HG03095 (cell line): ENCODE data around the gene NDUFA12.

Source experiments
- ATAC-seq: cut with Tn5 transposase; IDR thresholded peaks from one replicate; pipeline ENCODE4 v1.9.1; 2021; ENCODE audit warnings: moderate library complexity; ENCODE audit not compliant: unreplicated experiment

NDUFA12 gene

DNA sequence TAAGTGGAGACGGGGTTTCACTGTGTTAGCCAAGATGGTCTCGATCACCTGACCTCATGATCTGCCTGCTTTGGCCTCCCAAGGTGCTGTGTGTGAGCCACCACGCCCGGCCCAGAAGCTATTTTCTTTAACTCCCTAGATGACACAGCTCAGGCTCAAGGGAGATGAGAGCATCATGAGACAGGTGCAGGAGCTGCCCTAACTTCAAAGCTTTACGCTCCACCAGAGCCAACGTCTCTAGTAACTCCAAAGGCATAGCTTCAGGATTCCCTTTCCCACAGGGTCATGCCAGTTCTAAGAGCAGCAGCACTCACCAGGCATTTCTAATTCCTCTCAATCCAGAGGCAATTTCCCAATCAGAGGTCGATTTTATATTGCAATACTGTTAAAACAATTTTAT lies 21.0 kb downstream of the NDUFA12 start:
- no peak for ATAC-seq

DNA sequence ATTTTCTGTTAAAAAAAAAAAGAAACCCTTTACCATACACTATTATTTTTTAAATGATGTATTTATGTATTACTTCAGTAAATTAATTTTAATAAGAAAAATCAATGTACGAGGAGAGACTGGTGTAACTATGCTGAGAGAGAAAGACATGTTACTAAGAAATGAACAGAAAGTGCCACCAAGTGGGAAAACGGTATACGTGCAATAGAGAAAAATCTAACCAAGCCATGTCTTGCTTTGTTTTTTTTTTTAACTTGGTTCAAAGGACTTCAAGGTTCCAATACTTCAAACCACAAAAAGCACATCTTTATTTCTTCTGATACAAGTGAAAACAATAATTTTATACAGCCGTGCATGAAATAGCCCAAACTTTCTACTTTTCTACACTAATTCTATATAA lies 22.9 kb downstream of the NDUFA12 start:
- ATAC-seq: no peak

DNA sequence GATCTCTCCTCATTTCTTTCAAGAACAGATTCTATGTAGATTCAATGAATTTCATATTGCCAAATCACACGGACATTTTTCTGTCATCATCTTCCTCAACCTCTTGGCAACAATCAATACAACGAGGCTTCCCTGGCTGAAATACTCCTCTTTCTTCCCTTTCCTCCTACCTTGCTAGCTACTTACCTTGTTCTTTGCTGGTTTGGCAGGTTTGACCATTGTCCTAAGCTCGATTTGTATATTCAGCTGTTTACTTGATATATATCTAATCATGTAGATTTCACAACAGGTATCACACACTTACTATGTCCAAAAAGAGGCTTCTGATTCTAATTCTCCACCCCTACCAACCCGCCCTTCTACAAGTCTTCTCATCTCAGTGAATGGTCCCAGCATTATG lies 23.6 kb downstream of the NDUFA12 start:
- ATAC-seq: no peak

DNA sequence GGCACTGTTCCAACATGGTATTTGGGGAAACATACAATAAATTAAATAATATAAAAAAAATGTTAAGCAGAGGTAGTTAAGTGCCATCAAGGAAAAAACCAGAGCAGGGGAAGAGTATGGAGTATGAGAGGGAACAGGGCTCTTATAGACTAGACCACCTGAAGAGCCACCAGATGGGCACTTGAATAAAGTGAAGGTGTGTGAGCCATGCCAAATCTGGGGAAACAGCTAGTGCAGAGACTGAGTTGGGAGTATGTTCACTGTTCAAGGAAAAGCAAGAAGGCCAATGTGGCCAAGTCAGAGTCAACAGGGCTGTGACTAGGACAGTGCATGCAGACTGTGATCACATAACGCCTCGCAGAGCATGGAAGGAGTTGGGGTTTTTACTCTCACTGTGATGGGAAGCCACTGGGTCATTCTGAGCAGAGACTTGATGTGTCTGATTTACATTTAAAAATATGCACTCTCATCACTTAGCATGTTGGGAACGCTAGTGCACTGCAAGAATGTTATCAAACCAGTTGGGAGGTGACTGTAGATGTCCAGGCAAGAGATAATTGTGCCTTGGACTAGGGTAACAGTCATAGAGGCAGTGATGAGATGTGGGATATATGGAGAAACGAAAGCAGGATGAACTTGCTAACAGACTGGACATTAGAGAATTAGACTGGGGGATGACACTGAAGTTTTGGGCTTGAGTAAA lies 25.6 kb downstream of the NDUFA12 start:
- ATAC-seq: no peak

DNA sequence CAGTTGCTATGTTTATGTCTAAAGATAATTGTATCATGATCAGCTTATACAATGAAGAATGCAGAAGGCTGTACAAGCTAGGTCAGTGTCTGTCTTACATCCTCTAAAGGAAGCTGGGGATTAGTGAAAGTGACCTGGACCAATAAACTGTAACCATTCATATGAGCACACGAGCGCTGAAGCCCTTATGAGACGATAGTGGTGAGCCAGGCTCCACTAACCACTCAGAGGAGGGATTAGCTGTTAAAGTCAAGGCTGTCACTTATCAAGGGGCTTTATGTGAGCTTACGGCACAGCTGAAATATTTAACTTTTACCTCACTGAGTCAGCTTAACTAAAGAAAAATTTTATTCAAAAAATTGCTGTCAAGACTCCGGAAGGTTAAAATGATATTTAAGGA lies 30.3 kb downstream of the NDUFA12 start:
- no peak for ATAC-seq

DNA sequence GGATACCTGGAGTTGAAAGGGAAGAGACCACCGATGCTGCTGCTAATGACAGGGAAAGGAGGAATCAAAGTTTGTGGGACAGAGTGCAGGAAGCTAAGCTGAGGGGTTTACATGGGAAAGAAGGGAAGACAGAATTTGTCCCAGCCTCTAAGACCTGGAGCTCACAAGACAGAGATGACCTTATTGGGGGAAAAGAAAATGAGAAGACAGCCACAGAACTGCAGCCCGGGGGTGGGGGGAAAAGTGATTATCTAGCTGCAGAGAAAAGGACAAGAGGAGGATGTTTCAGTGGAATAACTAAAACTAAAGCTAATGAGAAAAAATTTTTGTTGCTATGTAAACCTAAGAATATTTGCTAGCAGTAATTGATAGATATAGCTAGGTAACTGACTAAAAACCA lies 30.7 kb downstream of the NDUFA12 start:
- no peak for ATAC-seq

DNA sequence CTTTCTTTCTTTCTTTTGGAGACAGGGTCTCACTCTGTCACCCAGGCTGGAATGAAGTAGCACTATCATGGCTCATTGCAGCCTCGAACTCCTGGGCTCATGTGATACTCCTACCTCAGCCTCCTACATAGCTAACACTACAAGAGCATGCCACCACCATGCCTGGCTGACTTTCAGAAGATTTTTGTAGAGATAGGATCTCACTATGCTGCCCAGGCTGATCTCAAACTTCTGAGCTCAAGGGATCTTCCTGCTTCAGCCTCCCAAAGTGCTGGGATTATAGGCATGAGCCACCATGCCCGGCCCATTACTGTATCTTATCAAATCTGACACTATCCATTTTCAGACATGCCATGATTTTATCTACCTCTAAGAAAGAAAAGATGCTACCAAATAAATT lies 31.6 kb downstream of the NDUFA12 start:
- no peak for ATAC-seq

DNA sequence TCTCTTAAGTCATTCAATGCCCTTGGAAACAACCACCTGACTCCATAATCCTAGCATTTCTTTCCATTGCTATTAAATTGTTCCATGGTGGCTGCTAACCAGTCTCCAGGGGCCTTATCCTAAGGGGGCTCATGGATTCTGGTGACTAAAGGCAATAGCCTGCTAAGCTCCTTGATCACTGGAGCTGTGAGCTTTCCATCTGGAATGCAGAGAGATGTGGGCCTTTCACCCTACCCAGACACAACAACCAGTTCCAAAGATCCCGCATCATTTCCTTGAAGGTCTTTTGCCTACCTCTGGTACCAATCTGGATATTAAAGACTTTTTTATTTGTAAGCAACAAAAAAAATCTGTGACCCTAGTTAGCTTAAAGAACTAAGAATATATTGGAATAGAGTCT lies 32.9 kb downstream of the NDUFA12 start:
- ATAC-seq: no peak

DNA sequence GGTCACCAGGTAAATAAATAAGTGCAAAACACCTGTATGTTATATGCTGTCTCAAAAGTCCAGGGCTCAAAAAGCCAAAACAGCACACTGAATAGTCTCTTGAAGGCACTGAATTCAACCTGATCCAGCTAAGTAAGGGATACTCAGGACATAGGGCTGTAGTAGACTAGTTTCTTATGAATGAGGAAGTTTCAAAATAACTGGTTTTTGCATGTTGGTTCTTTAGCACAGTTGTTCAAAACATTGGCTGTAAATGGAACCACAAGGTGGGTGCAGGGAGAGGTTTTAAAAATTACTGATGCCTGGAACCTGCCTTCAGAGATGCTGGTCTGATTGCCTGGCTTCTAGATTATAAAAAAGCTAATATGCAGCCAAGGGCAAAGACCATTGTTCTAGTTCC lies 34.1 kb downstream of the NDUFA12 start:
- no peak for ATAC-seq

DNA sequence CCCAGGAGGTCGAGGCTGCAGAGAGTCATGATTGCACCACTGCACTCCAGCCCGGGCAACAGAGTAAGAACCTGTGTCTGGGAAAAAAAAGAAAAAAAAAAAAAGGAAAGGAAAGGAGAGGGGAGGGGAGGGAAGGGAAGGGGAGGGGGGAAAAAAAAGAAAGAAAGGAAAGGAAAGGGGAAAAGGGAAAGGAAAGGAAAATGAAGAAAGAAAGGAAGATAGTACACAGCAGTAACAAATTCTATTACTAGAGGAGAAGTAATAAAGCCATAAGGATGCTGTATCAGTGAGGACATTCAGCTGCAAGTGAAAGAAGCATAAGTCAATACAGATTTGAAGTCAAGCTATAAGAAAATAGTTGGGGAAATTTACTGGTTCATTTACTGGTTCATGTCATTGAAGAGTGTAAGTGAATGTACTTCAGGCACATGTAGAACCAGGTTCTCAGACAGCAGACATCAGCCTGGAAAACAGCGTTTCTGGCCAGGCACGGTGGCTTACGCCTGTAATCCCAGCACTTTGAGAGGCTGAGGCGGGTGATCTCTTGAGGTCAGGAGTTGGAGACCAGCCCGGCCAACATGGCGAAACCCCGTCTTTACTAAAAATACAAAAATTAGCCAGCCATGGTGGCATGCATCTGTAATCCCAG lies 37.4 kb downstream of the NDUFA12 start:
- ATAC-seq: no peak

DNA sequence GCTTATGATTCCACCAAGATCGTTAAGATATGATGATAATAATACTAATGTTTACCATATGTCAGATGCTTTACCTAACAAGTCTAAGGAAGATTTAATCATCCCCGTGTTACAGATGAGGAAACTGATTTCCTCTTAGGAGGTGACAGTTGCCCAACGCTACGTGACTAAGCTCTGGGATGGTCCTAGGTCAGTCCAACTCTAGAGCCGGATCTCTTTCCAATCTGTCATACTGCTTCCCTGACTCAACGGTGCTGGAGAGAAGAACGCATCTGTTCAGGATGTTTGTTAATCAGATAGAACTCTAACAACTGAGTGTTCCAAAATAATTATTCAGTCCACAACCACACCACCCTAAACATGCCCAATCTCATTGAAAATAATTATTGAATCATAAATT lies 39.8 kb downstream of the NDUFA12 start:
- no peak for ATAC-seq

DNA sequence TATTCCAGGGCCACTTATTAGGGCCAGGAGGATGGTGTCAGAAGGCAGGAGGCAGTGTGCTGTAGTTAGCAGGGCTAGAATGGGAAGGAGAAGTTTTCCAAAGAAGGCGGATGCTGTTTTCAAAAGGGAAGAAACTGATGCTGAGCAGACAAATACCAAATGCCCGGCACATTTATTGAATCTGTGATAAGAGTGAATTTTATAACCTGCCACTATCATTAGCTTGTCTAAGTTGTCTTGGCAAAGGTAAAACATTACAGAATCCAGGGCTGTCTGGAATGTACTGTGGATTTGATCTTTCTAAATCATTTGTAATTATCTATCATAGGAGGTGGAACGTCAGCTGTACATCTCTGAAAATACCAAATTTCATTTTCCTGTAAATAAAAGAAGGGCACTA lies 40.8 kb downstream of the NDUFA12 start:
- no peak for ATAC-seq

DNA sequence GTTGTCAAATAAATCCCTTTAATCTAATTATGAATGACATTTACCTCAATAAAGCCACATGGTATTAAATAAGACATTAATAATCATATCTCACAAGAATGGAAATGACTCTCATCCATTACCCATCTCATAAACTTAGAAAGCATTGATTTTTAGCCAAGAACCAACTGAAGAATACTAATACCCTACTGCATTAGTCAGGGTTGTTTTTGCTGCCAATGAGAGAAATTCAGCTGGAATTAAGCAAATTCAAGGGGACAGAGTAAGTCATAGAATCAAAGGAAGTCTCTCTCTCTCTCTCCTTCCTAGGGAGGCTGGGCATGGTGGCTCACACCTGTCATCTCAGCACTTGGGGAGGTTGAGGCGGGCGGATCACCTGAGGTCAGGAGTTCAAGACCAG lies 41.6 kb downstream of the NDUFA12 start:
- no peak for ATAC-seq

DNA sequence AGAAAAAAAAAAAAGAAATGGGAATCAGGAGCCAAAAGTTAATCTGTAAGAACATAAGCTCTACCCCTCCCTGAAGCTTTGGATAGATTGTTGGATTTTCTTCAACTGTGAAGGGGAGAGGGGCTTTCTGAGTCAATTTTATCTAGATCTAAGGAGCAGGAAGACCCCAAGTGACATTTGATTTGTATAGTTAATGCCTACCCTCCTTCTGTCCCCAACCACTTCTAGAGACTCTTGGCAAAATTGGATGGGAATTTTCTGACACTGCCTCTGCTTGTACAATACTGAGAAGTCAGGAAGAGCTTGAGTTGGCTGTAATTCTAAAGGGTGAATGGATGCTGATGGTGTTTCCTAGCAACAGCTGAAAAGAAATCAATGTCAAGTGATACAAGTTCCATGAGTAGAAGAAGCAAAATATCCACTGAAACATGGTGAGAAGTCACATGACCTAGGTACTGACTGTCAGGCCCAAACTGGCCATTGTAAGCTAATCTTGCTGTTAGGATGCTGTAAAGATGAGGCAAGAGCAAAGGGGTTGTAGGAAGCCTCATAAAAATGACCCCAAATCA lies 42.2 kb downstream of the NDUFA12 start:
- ATAC-seq: no peak

DNA sequence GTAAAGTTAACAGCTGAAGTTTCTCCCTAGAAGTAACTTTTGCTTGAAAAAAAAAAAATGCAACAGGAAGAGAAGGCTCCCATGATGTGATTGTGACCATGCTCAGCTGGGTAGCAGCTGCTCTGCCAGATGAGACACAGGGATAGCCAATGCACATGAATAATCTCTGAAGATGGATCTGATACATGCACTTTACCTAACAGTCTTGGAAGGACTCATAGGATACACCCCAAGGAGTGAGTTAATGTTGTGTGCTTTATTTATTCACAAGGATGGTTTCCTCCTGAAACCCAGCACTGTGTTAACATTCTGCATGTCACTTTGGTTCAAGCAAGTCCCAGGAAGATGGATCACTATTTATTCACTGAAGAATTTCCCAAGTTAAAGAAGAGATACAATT lies 46.5 kb downstream of the NDUFA12 start:
- no peak for ATAC-seq

DNA sequence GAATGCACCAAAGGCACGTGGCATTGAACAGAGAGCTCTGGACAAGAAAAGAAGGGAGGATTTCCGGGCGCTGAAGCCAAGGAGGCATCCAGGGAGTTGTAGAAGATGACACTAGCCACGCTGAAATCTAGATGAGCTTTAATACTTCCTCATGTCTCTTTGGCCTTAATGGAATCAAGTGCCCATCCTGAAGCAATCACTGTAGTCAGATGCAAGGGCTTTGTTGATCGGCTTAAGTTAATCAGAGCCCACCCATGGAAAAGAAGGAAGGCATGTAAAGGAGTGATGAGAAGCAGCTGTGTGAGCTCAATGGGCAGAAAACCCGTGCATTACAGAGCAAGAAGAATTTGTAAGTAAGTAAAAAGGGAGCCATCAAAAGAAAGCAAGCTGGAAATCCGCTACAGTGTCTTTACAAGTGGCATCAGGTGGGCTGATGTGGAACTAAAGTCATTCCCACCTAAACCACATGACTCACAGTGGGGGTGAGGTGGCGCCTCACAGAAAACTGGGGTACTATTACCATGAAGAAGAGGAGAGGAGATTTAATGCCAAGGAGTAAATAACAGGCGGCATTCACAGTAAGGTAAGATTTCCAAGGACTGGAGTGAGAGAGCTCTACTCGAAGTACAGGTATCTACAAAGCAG lies 48.4 kb downstream of the NDUFA12 start:
- ATAC-seq: no peak

DNA sequence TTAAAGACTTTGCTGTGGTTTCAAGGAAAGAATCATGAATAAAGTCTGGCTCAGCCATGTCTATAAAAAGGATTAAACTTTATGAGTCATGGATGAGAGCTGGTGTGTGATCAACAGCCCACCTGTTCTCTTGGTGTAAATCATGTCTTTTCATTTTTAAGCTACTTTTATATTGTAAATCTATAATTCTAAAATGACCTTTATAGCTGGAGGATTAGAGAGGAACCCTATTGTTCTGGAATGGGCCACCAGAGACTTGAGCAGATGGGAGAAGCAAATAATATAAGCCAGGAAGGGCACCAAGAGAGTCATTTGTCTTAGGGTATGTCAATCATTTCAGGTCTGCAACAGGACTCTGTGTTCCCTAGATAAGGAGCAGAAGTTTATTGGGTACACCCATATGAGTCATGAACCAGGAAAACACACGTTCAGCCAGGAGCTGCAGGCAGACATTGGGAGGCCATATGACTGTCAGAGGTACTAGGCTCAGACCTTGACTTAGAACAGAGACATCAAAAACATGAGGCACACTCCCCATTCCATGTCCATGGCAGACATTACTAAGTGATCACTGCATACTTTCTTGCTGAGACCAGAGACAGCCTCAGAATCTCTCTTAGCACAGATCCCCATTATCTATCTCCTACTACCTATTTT lies 49.3 kb downstream of the NDUFA12 start:
- no peak for ATAC-seq

DNA sequence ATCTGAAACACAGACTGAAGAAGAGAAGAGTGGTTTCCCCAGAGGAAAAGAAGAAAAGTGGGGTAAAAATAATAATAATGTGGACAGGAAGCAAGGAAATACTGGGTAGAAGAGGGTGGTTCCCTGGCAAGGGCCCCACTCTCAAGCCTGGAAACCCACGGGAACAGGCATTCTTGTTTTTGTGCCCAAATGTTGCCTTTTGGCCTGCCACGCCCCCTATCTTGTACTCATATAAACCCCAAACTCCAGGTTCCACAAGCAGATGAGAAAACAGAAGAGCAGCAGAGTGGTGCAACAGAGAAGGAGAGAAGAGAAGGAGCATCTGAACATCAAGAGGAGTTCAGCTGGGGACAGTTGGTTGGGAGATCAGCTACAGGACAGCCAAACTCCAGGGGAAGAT lies 51.2 kb downstream of the NDUFA12 start:
- ATAC-seq: no peak

DNA sequence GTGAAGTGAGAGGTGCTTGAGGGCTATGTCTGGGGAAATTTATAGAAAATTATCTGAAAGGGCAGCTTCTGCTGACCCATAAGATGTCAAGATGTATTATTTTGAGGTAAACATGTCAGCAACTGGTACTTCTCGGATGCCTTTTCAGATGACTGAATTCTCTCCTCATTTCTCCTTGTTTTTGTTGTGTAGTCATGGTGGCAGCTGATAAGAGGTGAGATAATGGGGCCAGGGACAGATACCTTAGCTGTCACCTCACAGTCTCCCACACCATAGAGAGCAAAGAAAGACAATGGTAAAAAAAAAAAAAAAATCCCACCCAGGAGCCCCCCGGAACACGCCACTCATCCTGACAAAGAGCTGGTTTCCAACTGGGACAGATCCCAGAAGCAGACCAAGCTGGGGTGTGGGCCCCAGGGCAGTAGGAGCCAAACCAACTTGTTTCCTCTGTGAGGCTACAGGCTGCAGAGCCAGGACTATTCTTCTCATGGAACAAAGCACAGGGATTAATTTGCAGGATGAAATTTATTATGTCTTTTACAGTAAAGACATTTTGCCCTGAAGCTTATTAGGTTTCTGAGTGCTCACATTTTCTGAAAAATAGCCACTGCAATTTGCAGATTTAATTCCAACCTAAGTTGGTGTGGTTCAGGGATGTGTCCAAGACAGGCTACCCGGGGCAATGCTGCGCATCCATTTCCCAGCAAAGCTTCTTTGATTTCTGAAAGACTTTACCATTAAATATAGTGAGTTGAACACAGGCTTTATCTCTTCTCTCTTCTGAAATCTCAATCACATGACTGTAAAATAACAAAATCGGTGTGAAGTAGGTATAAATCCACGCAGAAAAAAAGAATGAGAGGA lies 52.2 kb downstream of the NDUFA12 start:
- ATAC-seq: no peak

DNA sequence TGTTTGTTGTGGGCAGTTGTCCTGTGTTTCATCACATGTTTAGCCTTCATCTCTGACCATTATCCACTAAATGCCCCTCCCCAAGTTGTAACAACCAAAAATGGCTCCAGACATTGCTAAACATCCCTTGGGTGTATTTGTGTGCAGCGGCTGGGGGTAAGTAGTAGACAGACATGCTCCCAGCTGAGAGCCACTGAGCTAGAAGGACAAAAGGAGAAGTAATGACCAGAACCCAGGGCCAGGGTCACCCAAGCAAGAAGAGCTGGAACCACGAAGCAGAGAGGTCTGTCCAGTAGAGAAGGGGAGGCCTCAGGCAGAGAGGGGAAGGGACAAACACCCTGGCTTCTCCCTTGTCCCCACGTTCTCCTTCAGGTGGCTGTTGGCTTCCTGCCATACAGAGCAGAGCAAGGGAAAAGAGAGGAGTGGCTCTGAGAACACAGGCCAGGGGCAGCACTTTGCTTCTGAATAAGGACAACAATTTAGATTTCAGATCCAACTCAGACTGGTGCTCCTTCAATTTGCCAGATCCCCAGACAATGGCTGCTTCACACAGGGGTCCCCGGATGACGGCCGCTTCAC lies 55.2 kb downstream of the NDUFA12 start:
- no peak for ATAC-seq
